ENCODE measurements around the gene KCNN2.

Gene KCNN2

DNA sequence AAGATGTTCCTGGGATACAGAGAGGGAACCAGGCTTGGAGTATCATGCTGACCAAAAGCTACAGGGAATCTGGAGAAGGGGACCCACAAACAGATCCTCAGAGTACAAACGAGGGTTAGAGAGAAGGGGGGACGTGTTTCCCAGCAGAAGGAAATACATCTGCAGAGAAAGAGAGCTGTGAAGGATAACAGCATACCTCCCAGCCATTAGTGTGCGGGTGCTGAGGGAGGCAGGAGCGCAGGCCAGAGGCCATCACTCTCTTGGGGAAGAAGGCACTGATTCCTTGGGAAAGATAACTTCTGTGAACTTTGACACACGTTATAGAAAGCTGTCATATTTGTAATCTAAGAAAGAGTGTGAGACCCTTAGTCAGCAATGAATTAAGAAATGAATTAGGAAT lies 96.9 kb downstream of the KCNN2 start (continued):
- TF ChIP-seq, protein P1, sequence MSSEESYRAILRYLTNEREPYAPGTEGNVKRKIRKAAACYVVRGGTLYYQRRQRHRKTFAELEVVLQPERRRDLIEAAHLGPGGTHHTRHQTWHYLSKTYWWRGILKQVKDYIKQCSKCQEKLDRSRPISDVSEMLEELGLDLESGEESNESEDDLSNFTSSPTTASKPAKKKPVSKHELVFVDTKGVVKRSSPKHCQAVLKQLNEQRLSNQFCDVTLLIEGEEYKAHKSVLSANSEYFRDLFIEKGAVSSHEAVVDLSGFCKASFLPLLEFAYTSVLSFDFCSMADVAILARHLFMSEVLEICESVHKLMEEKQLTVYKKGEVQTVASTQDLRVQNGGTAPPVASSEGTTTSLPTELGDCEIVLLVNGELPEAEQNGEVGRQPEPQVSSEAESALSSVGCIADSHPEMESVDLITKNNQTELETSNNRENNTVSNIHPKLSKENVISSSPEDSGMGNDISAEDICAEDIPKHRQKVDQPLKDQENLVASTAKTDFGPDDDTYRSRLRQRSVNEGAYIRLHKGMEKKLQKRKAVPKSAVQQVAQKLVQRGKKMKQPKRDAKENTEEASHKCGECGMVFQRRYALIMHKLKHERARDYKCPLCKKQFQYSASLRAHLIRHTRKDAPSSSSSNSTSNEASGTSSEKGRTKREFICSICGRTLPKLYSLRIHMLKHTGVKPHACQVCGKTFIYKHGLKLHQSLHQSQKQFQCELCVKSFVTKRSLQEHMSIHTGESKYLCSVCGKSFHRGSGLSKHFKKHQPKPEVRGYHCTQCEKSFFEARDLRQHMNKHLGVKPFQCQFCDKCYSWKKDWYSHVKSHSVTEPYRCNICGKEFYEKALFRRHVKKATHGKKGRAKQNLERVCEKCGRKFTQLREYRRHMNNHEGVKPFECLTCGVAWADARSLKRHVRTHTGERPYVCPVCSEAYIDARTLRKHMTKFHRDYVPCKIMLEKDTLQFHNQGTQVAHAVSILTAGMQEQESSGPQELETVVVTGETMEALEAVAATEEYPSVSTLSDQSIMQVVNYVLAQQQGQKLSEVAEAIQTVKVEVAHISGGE (tag by site-specific recombination; conservative IDR thresholded peaks at IDR 0.05; ENCODE audit: low read depth): no peak
- TF ChIP-seq ZNF423 (tag by site-specific recombination; IDR thresholded peaks at IDR 0.05) (no peak), ZNF335 (tag by site-specific recombination; conservative IDR thresholded peaks at IDR 0.05) (no peak), HOXA7 (CRISPR knock-in tag; IDR thresholded peaks at IDR 0.05; ENCODE audit: borderline replicate concordance) (no peak), ZFP41 (tag by site-specific recombination; IDR thresholded peaks at IDR 0.05; ENCODE audit: borderline replicate concordance) (no peak)
- TF ChIP-seq, protein P2, sequence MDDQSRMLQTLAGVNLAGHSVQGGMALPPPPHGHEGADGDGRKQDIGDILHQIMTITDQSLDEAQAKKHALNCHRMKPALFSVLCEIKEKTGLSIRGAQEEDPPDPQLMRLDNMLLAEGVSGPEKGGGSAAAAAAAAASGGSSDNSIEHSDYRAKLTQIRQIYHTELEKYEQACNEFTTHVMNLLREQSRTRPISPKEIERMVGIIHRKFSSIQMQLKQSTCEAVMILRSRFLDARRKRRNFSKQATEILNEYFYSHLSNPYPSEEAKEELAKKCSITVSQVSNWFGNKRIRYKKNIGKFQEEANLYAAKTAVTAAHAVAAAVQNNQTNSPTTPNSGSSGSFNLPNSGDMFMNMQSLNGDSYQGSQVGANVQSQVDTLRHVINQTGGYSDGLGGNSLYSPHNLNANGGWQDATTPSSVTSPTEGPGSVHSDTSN (CRISPR knock-in tag; IDR thresholded peaks at IDR 0.05): no peak

DNA sequence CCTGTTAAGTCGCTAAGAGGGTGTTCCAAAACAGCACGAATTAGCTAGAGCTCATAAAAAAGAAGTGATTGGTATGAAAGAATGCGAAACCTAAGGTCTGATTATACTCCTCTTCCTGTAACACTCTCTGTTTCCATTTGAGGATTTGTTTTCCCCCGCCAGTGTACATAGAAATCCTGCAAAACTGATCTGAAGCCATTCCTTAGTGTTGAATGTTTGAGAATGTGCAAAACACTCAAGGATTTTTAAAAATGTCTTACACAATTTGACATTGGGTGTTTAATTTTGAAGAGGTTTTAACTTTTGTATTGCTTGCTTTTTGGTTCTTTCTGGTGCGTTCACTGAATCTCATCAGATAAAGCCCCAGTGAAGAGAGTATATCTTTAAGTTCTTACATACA lies 105.3 kb downstream of the KCNN2 start:
- POLR2A ChIA-PET: no interaction called here
- TF ChIP-seq ZBTB17 (tag by site-specific recombination; IDR thresholded peaks at IDR 0.05) (no peak), ZFHX2 (tag by site-specific recombination; conservative IDR thresholded peaks at IDR 0.05) (no peak), ZBTB8A (tag by site-specific recombination; IDR thresholded peaks at IDR 0.05) (no peak), ZNF394 (tag by site-specific recombination; IDR thresholded peaks at IDR 0.05; ENCODE audit: borderline replicate concordance) (no peak), ZIC2 (tag by site-specific recombination; IDR thresholded peaks at IDR 0.05) (no peak)
- TF ChIP-seq, protein P3, sequence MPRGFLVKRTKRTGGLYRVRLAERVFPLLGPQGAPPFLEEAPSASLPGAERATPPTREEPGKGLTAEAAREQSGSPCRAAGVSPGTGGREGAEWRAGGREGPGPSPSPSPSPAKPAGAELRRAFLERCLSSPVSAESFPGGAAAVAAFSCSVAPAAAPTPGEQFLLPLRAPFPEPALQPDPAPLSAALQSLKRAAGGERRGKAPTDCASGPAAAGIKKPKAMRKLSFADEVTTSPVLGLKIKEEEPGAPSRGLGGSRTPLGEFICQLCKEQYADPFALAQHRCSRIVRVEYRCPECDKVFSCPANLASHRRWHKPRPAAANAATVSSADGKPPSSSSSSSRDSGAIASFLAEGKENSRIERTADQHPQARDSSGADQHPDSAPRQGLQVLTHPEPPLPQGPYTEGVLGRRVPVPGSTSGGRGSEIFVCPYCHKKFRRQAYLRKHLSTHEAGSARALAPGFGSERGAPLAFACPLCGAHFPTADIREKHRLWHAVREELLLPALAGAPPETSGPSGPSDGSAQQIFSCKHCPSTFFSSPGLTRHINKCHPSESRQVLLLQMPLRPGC (tag by site-specific recombination; IDR thresholded peaks at IDR 0.05): no peak
- TF ChIP-seq, protein P4, sequence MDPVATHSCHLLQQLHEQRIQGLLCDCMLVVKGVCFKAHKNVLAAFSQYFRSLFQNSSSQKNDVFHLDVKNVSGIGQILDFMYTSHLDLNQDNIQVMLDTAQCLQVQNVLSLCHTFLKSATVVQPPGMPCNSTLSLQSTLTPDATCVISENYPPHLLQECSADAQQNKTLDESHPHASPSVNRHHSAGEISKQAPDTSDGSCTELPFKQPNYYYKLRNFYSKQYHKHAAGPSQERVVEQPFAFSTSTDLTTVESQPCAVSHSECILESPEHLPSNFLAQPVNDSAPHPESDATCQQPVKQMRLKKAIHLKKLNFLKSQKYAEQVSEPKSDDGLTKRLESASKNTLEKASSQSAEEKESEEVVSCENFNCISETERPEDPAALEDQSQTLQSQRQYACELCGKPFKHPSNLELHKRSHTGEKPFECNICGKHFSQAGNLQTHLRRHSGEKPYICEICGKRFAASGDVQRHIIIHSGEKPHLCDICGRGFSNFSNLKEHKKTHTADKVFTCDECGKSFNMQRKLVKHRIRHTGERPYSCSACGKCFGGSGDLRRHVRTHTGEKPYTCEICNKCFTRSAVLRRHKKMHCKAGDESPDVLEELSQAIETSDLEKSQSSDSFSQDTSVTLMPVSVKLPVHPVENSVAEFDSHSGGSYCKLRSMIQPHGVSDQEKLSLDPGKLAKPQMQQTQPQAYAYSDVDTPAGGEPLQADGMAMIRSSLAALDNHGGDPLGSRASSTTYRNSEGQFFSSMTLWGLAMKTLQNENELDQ (tag by site-specific recombination; IDR thresholded peaks at IDR 0.05; ENCODE audit: low read depth): no peak
- TF ChIP-seq, protein P2 (CRISPR knock-in tag; IDR thresholded peaks at IDR 0.05): no peak
- Histone ChIP-seq H3K36me3 (ENCODE audit: control insufficient read depth in 2 of 2, insufficient read depth in 1 of 2, low read length in 2 of 2) (no peaks in the 10 kb centered on the region), H3K9me3 (ENCODE audit: control insufficient read depth, insufficient read depth, low read depth, low read length) (no peaks in the 10 kb centered on the region), H3K4me3 (ENCODE audit: low read depth, low read length) (no peak overlapping the region), H3K27ac (ENCODE audit: extremely low read depth, low read depth, low read length) (no peak overlapping the region), H3K4me1 (ENCODE audit: control insufficient read depth, insufficient read depth, low read length) (no peaks in the 10 kb centered on the region)
- CTCF ChIA-PET: no interaction called here

DNA sequence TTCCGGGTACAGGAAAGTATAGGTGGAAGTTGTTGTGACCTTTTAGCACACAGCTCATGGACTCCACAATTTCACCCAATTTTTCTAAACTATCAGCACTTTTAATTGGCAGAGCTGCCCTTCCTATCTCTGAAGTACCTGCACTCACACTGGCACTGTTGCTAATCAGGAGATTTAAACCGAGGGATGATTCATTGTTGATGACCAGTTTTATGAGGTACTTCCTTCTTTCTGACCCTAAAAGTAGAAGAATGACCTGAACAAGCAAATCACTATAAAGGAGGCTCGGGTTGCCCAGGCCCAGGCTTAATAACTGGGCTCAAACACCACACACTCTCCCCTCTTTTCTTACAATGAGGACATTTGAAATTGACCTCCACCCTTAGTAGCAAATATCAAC lies 105.9 kb downstream of the KCNN2 start:
- H3K9me3 ChIP-seq (ENCODE audit: control insufficient read depth, insufficient read depth, low read depth, low read length): no peaks in the 10 kb centered on the region
- H3K27ac ChIP-seq (ENCODE audit: extremely low read depth, low read depth, low read length): no peak overlapping the region
- H3K4me1 ChIP-seq (ENCODE audit: control insufficient read depth, insufficient read depth, low read length): no peaks in the 10 kb centered on the region
- no peaks in the 10 kb centered on the region for H3K36me3 ChIP-seq (ENCODE audit: control insufficient read depth in 2 of 2, insufficient read depth in 1 of 2, low read length in 2 of 2)
- H3K4me3 ChIP-seq (ENCODE audit: low read depth, low read length): no peak overlapping the region
- CTCF ChIA-PET: no interaction called here
- POLR2A ChIA-PET: no interaction called here
- TF ChIP-seq ZNF366 (tag by site-specific recombination; conservative IDR thresholded peaks at IDR 0.05) (no peak), KLF1 (tag by site-specific recombination; IDR thresholded peaks at IDR 0.05) (no peak), TCF7L2 (IDR thresholded peaks at IDR 0.05; ENCODE audit: borderline replicate concordance, low read depth, low read length) (no peak), ZFP41 (tag by site-specific recombination; IDR thresholded peaks at IDR 0.05; ENCODE audit: borderline replicate concordance) (no peak)
- TF ChIP-seq, protein P5, sequence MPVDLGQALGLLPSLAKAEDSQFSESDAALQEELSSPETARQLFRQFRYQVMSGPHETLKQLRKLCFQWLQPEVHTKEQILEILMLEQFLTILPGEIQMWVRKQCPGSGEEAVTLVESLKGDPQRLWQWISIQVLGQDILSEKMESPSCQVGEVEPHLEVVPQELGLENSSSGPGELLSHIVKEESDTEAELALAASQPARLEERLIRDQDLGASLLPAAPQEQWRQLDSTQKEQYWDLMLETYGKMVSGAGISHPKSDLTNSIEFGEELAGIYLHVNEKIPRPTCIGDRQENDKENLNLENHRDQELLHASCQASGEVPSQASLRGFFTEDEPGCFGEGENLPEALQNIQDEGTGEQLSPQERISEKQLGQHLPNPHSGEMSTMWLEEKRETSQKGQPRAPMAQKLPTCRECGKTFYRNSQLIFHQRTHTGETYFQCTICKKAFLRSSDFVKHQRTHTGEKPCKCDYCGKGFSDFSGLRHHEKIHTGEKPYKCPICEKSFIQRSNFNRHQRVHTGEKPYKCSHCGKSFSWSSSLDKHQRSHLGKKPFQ (tag by site-specific recombination; IDR thresholded peaks at IDR 0.05): no peak
- TF ChIP-seq, protein P1 (tag by site-specific recombination; conservative IDR thresholded peaks at IDR 0.05; ENCODE audit: low read depth): no peak
